KOPT-K1 (cell line): ENCODE measurements around the gene THUMPD2.
"Not testable (repeated sequence)": the region's sequence is repeated elsewhere in the genome, so short reads cannot be mapped to it uniquely, and the experiment has no call there.

Experiments
- H3K27ac ChIP-seq: fragments of 200-600 bp; sonication (generic); 2 replicates; pipeline ENCODE4 v1.5.1; 2016; ENCODE audit warnings: antibody characterized with exemption, mild to moderate bottlenecking, low read depth, low read length; ENCODE audit not compliant: poor library complexity, severe bottlenecking
- H3K36me3 ChIP-seq: fragments of 200-600 bp; sonication (generic); 2 replicates; pipeline ENCODE4 v1.5.1; 2017; ENCODE audit warnings: antibody characterized with exemption, mild to moderate bottlenecking, low read length, moderate library complexity; ENCODE audit not compliant: insufficient read depth
- H3K9me3 ChIP-seq: fragments of 200-600 bp; sonication (generic); 2 replicates; pipeline ENCODE4 v1.5.1; 2017; ENCODE audit warnings: antibody characterized with exemption, low read length, mild to moderate bottlenecking; ENCODE audit not compliant: insufficient read depth, poor library complexity, severe bottlenecking

Gene THUMPD2

DNA sequence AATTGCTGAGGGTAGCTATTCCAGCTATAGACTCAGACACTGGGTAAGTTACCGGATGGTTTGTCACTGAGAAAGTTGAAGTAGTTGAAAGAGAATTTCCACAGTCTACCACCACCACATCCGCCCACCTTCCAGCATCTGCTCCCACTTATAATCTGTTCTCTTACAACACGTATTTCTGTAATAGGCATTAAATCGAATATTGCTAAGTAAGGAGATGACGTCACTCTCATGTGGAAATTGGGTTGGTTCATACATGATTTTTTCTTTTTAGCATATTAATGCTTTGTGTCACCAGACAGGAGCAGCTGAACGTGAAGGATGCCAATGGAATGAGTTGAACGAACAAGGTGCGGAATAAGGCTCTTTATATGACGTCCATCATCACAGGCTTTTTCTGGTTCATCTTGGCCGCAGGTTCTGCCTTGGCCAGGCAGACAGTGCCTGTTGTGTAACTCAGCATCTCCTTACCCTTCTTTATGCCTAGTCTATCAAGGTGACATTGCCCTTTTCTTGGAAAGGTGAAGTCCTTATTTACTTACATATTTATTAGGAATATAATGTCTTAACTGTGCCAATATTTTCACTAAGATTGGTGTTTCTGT lies 45.9 kb downstream of the THUMPD2 start:
- H3K9me3 ChIP-seq = no peaks in the 10 kb centered on the region
- H3K36me3 ChIP-seq = peaks cover 84% of the 10 kb centered on the region
- H3K27ac ChIP-seq = no peak overlapping the region

DNA sequence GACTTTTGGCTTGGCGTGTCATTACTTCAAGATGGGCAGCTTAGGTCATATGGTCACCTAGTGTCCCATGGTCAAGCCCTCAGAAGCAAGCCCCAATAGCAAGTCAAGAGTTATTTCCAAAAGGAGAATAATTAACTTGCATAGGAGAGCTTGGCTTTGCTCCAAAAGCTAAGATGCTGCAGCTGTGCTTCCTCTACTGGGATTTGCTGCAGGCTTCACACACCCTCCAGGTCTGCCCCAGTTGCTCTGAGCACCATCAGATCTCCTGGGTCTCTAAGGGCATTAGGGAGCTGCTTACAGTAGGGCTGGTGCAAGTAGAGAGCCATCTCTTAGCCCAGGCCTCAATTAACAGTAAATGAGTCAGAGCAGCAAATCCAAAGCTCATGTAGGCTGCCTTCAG lies 46.6 kb downstream of the THUMPD2 start:
- H3K36me3 ChIP-seq = peaks cover 77% of the 10 kb centered on the region
- H3K9me3 ChIP-seq = no peaks in the 10 kb centered on the region
- H3K27ac ChIP-seq = no peak overlapping the region

DNA sequence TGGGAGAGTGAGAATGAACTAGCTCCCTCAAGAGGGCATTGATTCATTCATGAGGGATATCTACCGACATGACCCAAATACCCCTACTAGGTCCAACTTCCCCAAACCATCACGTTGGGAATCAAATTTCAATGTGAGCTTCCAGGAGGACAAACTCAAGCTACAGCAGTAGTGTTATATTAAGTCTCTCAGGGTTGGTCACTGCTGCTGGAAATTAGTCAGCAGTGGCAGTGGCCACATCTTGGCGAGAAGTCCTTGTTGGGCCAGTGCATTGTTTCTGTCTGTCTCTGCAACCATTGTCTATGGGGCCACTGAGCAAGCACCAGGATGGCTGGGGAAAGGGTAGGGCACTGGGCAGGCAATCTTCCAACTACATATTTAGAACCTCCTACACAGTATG lies 47.5 kb downstream of the THUMPD2 start:
- no peak overlapping the region for H3K27ac ChIP-seq

DNA sequence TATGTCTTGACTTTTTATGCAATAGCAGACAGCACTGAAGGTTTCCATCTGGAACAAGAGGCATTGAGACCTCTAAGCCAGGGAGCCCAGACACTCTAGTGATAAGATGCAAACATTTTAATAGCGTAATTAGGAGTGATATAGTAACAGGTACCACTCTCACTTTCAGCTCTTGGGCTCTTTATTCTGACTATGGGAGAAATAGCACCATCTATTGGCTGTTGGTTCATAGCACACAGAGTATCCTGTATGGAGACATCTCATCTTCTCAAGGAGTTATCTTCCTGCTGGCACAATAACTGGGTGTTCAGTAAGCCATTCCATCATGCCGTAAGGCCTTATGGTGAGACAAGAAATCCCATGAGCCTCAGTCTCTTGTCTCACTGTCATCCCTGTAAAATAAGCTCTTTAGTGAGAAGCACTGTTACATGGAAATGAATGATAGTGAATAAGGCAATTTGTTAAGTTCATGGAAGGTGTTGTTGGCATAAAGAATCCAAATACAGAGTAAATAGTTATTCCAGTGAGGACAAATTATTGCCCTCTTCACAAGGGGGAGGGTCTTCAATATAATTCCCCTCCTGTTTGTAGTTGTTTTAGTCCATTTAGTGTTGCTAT lies 48.3 kb downstream of the THUMPD2 start:
- H3K36me3 ChIP-seq = peaks cover 61% of the 10 kb centered on the region

More for the DNA sequence above, 47.5 kb downstream of the THUMPD2 start:
- Histone ChIP-seq H3K36me3 (peaks cover 68% of the 10 kb centered on the region), H3K9me3 (no peaks in the 10 kb centered on the region)

DNA sequence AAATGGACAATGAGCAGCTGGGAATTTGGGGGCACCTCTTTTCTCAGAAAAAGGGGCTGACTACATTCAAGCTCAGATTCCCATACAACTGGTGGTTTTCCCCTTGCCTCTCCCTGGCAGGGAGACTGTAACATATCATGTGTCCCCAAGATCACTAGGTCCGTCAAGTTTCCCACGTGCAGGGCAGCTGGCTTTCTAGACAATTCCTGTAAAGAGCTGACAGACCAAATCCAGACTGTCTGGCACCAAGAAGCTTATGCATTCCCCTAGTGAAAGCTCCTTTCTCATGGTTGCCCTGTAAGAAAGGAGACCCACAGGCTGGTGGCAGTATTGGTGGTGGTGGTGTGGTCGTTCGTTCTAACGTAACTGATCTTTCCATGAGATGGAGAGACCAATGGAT lies 48.8 kb downstream of the THUMPD2 start:
- Histone ChIP-seq H3K36me3 (peaks cover 55% of the 10 kb centered on the region), H3K27ac (no peak overlapping the region), H3K9me3 (no peaks in the 10 kb centered on the region)

More for the DNA sequence above, 48.3 kb downstream of the THUMPD2 start:
- H3K27ac ChIP-seq = no peak overlapping the region
- no peaks in the 10 kb centered on the region for H3K9me3 ChIP-seq

DNA sequence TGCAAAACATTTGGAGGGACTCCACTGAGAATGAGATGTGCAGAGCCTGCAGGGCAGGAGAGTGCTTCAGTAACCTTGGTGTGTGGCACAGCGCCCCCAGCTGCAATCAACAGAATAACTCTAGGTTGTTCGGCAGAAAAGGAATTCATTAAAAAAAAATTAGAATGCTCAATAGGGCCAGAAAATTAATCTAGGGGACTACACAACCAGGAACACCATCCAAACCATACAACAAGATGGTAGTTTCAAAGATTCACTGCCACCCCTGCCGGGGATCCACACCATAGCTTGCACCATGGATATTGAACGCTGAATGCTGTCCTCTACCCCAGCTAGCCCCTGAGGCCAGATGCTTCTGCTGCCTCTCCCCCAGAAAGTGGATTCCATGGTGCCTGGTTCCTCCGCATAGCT lies 50.1 kb downstream of the THUMPD2 start:
- no peaks in the 10 kb centered on the region for H3K9me3 ChIP-seq
- H3K27ac ChIP-seq = no peak overlapping the region
- peaks cover 42% of the 10 kb centered on the region for H3K36me3 ChIP-seq

DNA sequence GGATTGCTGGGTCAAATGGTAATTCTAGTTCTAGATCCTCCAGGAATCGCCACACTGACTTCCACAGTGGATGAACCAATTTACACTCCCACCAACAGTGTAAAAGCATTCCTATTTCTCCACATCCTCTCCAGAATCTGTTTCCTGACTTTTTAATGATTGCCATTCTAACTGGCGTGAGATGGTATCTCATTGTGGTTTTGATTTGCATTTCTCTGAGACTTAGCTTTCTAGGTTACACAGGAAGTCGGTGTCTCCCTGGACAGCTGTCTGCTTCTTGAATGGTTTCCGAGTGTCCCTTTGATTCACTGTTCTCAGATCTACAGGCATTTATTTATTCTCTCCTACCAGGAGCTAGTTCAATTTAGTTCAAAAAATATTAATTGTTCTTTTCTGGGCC lies 51.0 kb downstream of the THUMPD2 start:
- not testable (repeated sequence) for H3K27ac ChIP-seq, H3K9me3 ChIP-seq
- H3K36me3 ChIP-seq = peaks cover 34% of the 10 kb centered on the region

DNA sequence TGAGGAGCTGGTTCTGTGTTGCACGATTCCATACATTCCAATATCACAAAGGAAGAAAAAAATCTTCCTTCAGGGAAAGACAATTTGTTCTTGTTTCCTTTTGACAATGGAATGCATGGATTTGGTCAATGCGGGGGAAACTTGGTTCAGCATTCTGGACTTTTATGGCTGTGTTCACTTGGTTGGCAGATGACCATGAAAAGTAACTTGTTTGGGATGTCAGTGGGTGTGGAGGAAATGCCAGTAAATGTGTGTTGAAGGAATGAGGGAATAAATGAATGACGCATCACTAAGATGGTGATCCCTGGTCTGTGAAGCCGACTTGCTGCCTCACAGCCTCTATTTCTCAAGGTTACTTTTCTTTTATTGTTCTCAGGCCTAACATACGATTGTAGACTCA lies 53.7 kb downstream of the THUMPD2 start:
- H3K36me3 ChIP-seq = peaks cover 7% of the 10 kb centered on the region; the same call in 1 of the 2 replicates
- H3K27ac ChIP-seq = no peak overlapping the region
- H3K9me3 ChIP-seq = no peaks in the 10 kb centered on the region

DNA sequence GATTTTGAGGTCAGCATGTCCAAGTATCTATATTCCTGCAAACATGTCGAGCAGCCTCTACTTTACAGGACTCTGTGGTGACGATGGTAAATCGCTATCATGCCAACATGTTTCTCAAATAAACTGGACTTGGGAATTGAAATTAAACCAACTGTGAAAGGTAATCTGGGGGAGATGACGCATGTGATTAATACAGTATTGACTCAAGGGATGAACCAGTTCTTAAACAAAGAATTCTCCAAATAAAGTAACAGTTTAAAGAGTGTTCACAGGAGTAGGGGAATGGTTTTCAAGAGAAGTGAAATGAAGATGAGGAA lies 54.3 kb downstream of the THUMPD2 start:
- H3K9me3 ChIP-seq = no peaks in the 10 kb centered on the region
- H3K27ac ChIP-seq = no peak overlapping the region
- peaks cover 1% of the 10 kb centered on the region; the same call in 1 of the 2 replicates for H3K36me3 ChIP-seq

DNA sequence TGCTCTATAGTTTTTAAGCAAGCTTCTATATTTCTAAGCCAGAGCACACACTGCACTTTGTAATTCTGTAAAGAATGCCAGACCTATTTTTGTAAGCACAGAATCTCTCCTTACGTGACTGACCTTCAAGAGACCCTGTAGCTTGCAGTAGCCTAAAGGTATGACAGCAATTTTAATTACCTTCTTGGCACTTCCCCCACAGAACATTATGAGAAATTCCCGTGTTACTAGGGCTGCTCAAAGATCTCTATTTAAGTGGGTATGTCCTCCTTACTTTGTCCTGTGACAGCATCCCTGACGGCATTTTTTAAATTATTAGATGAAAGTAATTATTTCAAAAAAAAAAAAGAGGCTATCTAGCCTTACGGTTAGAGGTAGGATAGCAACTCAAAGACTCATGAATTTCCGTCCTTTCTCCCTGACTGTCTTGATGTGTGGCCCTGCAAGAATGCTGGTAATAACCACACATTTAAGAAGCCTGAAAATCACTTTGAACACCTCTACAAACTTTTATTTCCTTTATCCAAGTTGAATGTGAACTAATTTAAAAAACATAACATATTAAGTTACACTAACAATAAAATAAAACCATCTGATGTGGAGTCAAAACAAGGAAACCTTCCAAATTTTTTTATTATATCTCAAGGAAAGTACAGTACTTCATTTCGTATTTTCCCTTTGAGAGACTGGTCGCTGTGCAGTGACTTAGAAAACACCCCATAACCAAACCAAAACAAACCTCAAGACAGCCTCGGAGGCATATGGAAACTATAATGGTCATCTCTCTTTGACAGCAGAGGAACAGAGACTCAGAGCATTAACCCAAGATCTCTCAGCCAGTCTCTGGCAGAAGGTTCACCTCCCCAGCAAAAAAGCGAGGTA lies 54.9 kb downstream of the THUMPD2 start:
- H3K9me3 ChIP-seq = no peaks in the 10 kb centered on the region
- no peaks in the 10 kb centered on the region for H3K36me3 ChIP-seq
- no peak overlapping the region for H3K27ac ChIP-seq

DNA sequence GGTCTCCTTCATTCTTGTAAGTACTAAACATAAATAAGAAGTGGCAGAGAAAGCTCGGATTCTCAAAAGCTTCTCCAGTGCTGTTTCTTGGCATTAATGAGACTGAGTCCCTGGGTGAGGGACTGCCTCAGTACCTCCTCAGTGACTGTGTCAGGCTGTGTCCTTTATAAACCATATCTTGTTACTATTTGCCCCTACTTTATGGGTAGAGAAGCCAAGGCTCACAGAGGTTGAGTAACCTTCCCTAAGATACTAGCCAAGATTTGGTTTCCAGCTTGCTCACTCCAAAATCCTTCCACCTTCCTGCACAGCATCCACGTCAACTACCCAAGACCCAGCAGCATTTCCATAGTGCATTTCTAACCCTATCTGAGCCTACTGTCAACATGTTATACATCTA lies 55.6 kb downstream of the THUMPD2 start:
- no peaks in the 10 kb centered on the region for H3K9me3 ChIP-seq
- no peaks in the 10 kb centered on the region for H3K36me3 ChIP-seq
- no peak overlapping the region for H3K27ac ChIP-seq

DNA sequence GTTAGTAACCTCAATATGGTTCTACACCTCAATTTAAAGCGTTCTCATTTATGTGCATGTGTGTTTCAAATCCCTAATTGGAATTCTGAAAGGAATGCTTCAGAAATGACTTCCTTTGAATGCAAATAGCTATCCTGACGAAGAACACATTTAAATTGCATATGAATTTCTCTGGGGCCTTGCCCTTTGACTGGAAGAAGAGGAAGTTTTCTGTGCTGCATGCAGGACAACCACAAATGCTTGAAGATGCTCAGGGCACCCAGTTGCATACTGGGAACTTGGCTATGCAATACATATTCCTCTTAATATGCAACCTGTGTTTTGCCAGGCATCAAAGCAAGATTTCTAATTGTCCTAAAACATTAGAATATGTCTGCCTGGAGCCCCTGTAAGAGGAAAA lies 58.1 kb downstream of the THUMPD2 start:
- Histone ChIP-seq H3K9me3 (no peaks in the 10 kb centered on the region), H3K27ac (no peak overlapping the region), H3K36me3 (no peaks in the 10 kb centered on the region)

DNA sequence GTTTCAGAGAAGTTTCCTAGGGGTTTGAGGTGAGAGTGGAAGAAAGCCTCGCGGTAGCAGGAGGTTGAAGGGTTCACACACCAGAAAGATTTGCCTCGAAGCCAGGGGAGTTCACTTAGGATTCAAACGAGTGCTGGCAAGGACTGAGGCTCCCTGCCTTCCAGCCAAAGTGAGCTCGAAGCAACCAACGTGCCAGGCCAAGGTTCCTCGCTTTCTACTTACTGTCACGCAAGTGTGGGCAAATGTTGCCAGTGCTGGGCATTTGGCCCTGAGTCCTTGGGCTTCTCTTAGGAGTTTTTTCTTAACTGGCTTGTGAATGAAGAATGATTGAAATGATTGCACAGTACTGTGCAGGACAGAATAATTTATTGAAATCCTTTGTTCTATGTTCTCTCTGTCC lies 59.7 kb downstream of the THUMPD2 start:
- Histone ChIP-seq H3K27ac (no peak overlapping the region), H3K36me3 (no peaks in the 10 kb centered on the region), H3K9me3 (no peaks in the 10 kb centered on the region)

DNA sequence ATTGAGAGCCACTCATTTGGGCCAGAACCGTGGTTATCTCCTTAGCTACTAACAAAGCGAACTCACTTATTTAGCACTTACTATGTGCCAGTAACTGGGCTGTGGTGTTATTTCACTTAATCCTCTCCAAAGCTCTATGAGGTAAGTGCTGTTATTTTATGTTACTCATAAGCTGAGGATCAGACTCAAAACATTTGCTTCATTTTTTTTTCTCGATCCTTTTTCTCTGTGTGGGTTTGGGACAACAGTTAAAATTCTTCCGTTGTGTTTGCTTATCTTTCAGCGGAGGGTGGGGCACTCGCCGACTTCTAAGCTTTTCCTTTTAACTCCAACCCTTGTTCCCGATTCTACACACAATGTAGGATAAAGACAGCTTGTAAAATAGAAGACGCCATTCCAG lies 60.6 kb downstream of the THUMPD2 start:
- H3K36me3 ChIP-seq = no peaks in the 10 kb centered on the region
- no peak overlapping the region for H3K27ac ChIP-seq
- H3K9me3 ChIP-seq = no peaks in the 10 kb centered on the region

DNA sequence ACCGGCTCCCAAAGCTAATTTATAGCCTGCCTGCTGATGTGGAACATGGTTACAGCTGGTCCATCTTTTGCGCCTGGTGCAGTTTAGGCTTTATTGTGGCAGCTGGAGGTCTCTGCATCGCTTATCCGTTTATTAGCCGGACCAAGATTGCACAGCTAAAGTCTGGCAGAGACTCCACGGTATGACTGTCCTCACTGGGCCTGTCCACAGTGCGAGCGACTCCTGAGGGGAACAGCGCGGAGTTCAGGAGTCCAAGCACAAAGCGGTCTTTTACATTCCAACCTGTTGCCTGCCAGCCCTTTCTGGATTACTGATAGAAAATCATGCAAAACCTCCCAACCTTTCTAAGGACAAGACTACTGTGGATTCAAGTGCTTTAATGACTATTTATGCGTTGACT lies 62.0 kb downstream of the THUMPD2 start:
- H3K27ac ChIP-seq = no peak overlapping the region
- H3K9me3 ChIP-seq = no peaks in the 10 kb centered on the region
- no peaks in the 10 kb centered on the region for H3K36me3 ChIP-seq
